Fibroblast of lung (primary cell): ENCODE measurements around the gene TXNDC8. TPM values are rescaled to one million over a fixed set of nuclear protein-coding genes. Genes with fewer than 3 reads are reported as not detected.

ENCODE experiments used
- DNase-seq, 2 donors: peaks; one replicate each; pipeline versions ENCODE4 v3.0.0 to v3.0.0-alpha.2; 2010; ENCODE audit warnings: low read depth in 2 of 2
- H2AFZ ChIP-seq: 2 replicates; pipeline ENCODE4 v1.5.1; 2012; ENCODE audit warnings: low read length, control low read depth, inconsistent platforms
- H3K27ac ChIP-seq: 2 replicates; pipeline ENCODE4 v1.5.1; 2011; ENCODE audit warnings: low read length, control low read depth; ENCODE audit not compliant: insufficient read depth
- H3K27me3 ChIP-seq: 2 replicates; pipeline ENCODE4 v1.5.1; 2011; ENCODE audit warnings: mild to moderate bottlenecking, low read length; ENCODE audit not compliant: control insufficient read depth, insufficient read depth
- H3K36me3 ChIP-seq: 2 replicates; pipeline ENCODE4 v1.5.1; 2011; ENCODE audit warnings: low read length; ENCODE audit not compliant: control insufficient read depth, insufficient read depth
- H3K4me1 ChIP-seq: 2 replicates; pipeline ENCODE4 v1.5.1; 2011; ENCODE audit warnings: low read length; ENCODE audit not compliant: control insufficient read depth, insufficient read depth; ENCODE audit errors: extremely low read depth
- H3K4me2 ChIP-seq: 2 replicates; pipeline ENCODE4 v1.5.1; 2011; ENCODE audit warnings: low read length, control low read depth; ENCODE audit not compliant: insufficient read depth; ENCODE audit errors: extremely low read depth
- H3K4me3 ChIP-seq, 4 experiments: fragments of 200-600 bp in 1 of 4; sonication (generic) in 1 of 4; replicated peaks in 1 of 4; 2 replicates each; pipeline ENCODE4 v1.5.1; 2011 to 2016; ENCODE audit warnings: low read length in 4 of 4, low read depth in 3 of 4, mild to moderate bottlenecking in 3 of 4, control low read depth in 2 of 4, inconsistent platforms in 1 of 4, mixed read lengths in 1 of 4; ENCODE audit not compliant: insufficient read depth in 1 of 4; ENCODE audit errors: control extremely low read depth in 1 of 4
- H3K79me2 ChIP-seq: 2 replicates; pipeline ENCODE4 v1.5.1; 2012; ENCODE audit warnings: mild to moderate bottlenecking, low read length, inconsistent platforms; ENCODE audit not compliant: control insufficient read depth, insufficient read depth
- H3K9ac ChIP-seq: 2 replicates; pipeline ENCODE4 v1.5.1; 2011; ENCODE audit warnings: mild to moderate bottlenecking, low read length, control low read depth; ENCODE audit not compliant: insufficient read depth
- H3K9me3 ChIP-seq: 2 replicates; pipeline ENCODE4 v1.5.1; 2012; ENCODE audit warnings: low read depth, low read length; ENCODE audit not compliant: control insufficient read depth, insufficient read depth
- H4K20me1 ChIP-seq: 2 replicates; pipeline ENCODE4 v1.5.1; 2011; ENCODE audit warnings: low read length; ENCODE audit not compliant: control insufficient read depth, insufficient read depth; ENCODE audit errors: extremely low read depth
- CTCF ChIP-seq, 2 donors: IDR thresholded peaks in 1 of 2; conservative IDR thresholded peaks in 1 of 2; 1 replicate in 1 of 2; 2 replicates in 1 of 2; pipeline ENCODE4 v1.5.1; 2011 to 2012; ENCODE audit warnings: low read length in 2 of 2, control low read depth in 1 of 2, inconsistent platforms in 1 of 2, low read depth in 1 of 2, mild to moderate bottlenecking in 1 of 2
- EZH2 ChIP-seq: IDR thresholded peaks from 2 replicates; pipeline ENCODE4 v1.5.1; 2012; ENCODE audit warnings: low read length, control low read depth, mild to moderate bottlenecking; ENCODE audit errors: missing control alignments
- polyA plus RNA-seq, 2 donors: library from polyadenylated mRNA; depleted of rRNA in 1 of 2; stranded (reverse) in 1 of 2; unstranded in 1 of 2; fragments of >200 nt; gene quantifications; 2 replicates each; pipeline ENCODE4 v1.2.1, GENCODE V29; 2011 to 2012; ENCODE audit warnings: missing spikeins in 1 of 2
- total RNA-seq: library from RNA; depleted of rRNA; stranded (reverse); fragments of >200 nt; gene quantifications from 2 replicates; pipeline ENCODE4 v1.2.1, GENCODE V29; 2014

TXNDC8 gene
- total and polyA plus RNA-seq, 2 donors (not counting 1 experiment from before 2014, with no cell fraction given) = not detected

GRCh38 chr9:110260911-110261310 lies 76.8 kb downstream of the TXNDC8 start:
- Histone ChIP-seq H3K4me2 (no peak overlapping the region), H3K4me3 (no peak overlapping the region), H3K9me3 (no peaks in the 10 kb centered on the region), H3K27ac (no peak overlapping the region), H3K27me3 (no peaks in the 10 kb centered on the region), H3K79me2 (peaks cover 4% of the 10 kb centered on the region), H4K20me1 (no peaks in the 10 kb centered on the region), H2AFZ (peak overlapping the region; percentile 40), H3K36me3 (no peaks in the 10 kb centered on the region), H3K4me1 (peaks cover 8% of the 10 kb centered on the region), H3K9ac (no peak overlapping the region)
- DNase-seq = no peak
- TF ChIP-seq EZH2 = no peak
- TF ChIP-seq CTCF (conservative IDR thresholded peaks at IDR 0.05 in 1 of 2, IDR thresholded peaks at IDR 0.05 in 1 of 2; ENCODE audit: low read depth in 1 of 2, low read length in 2 of 2) = no peak

- H4K20me1 ChIP-seq = peaks cover 2% of the 10 kb centered on the region
- no peaks in the 10 kb centered on the region for H3K27me3 ChIP-seq
- no peak overlapping the region for H3K4me3 ChIP-seq
- peaks cover 17% of the 10 kb centered on the region for H3K79me2 ChIP-seq
- peaks cover 8% of the 10 kb centered on the region for H3K4me1 ChIP-seq
- no peak overlapping the region for H3K27ac ChIP-seq
- no peak for DNase-seq
- H3K9me3 ChIP-seq = no peaks in the 10 kb centered on the region
- H2AFZ ChIP-seq = no peak overlapping the region
- no peak overlapping the region for H3K4me2 ChIP-seq
- TF ChIP-seq EZH2 = no peak
- no peak for TF ChIP-seq CTCF (conservative IDR thresholded peaks at IDR 0.05 in 1 of 2, IDR thresholded peaks at IDR 0.05 in 1 of 2; ENCODE audit: low read depth in 1 of 2, low read length in 2 of 2)
- no peaks in the 10 kb centered on the region for H3K36me3 ChIP-seq
- no peak overlapping the region for H3K9ac ChIP-seq
These were observed 78.1 kb downstream of the TXNDC8 start for GRCh38 chr9:110259566-110259965.

DNA sequence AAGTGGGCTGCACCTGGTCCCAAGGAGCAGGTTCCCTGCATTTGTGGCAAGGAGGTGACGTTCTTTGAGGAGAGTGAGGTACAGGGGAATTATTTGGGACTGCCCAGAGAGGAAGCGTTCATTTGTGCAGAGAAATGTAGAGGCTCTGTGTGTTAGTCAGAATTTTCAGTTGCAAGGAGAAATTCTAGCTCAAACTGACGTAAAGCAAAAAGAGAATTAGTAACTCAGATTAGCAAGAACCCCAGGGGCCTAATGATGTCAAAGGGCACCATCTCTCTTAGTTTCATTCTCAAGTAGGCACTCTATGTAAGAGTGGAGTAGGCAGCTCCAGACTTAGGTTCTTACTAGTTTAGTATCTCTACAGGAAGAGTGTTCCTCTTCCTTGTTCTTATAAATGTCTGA lies 79.0 kb downstream of the TXNDC8 start:
- H3K4me2 ChIP-seq = no peak overlapping the region
- H3K9me3 ChIP-seq = no peaks in the 10 kb centered on the region
- H2AFZ ChIP-seq = no peak overlapping the region
- DNase-seq = no peak
- H3K27ac ChIP-seq = no peak overlapping the region
- H3K4me3 ChIP-seq = no peak overlapping the region
- peaks cover 26% of the 10 kb centered on the region for H3K79me2 ChIP-seq
- TF ChIP-seq EZH2 (no peak), CTCF (conservative IDR thresholded peaks at IDR 0.05 in 1 of 2, IDR thresholded peaks at IDR 0.05 in 1 of 2; ENCODE audit: low read depth in 1 of 2, low read length in 2 of 2) (no peak)
- no peak overlapping the region for H3K9ac ChIP-seq
- H3K36me3 ChIP-seq = no peaks in the 10 kb centered on the region
- H3K4me1 ChIP-seq = peaks cover 8% of the 10 kb centered on the region
- peaks cover 5% of the 10 kb centered on the region for H4K20me1 ChIP-seq
- no peaks in the 10 kb centered on the region for H3K27me3 ChIP-seq
